ENCODE results near the gene ANKRD53.

Gene ANKRD53

GRCh38 chr2:71003396-71003795, 25.0 kb downstream of the ANKRD53 start:
- in situ Hi-C loops (cut with HindIII; ENCODE audit: low sequenced_read_pairs): no loop called here
- no peak for DNase-seq (ENCODE audit: low read depth)
- TF ChIP-seq CTCF (IDR thresholded peaks at IDR 0.05; ENCODE audit: low read depth, low read length, missing control alignments): no peak
- no peak overlapping the region for H3K4me3 ChIP-seq (ENCODE audit: low read depth, low read length)

GRCh38 chr2:71003966-71004755, 25.7 kb downstream of the ANKRD53 start:
- in situ Hi-C loops (cut with HindIII; ENCODE audit: low sequenced_read_pairs): no loop called here
- TF ChIP-seq CTCF (IDR thresholded peaks at IDR 0.05; ENCODE audit: low read depth, low read length, missing control alignments): no peak
- no peak for DNase-seq (ENCODE audit: low read depth)
- no peak overlapping the region for H3K4me3 ChIP-seq (ENCODE audit: low read depth, low read length)

GRCh38 chr2:71004857-71005256, 26.4 kb downstream of the ANKRD53 start:
- TF ChIP-seq CTCF (IDR thresholded peaks at IDR 0.05; ENCODE audit: low read depth, low read length, missing control alignments): no peak
- in situ Hi-C loops (cut with HindIII; ENCODE audit: low sequenced_read_pairs): no loop called here
- no peak for DNase-seq (ENCODE audit: low read depth)
- no peak overlapping the region for H3K4me3 ChIP-seq (ENCODE audit: low read depth, low read length)

GRCh38 chr2:71005271-71006202, 27.1 kb downstream of the ANKRD53 start:
- no peak overlapping the region for H3K4me3 ChIP-seq (ENCODE audit: low read depth, low read length)
- no peak for TF ChIP-seq CTCF (IDR thresholded peaks at IDR 0.05; ENCODE audit: low read depth, low read length, missing control alignments)
- in situ Hi-C loops (cut with HindIII; ENCODE audit: low sequenced_read_pairs): no loop called here
- no peak for DNase-seq (ENCODE audit: low read depth)

- TF ChIP-seq CTCF (IDR thresholded peaks at IDR 0.05; ENCODE audit: low read depth, low read length, missing control alignments): no peak
- DNase-seq (ENCODE audit: low read depth): no peak
- no peak overlapping the region for H3K4me3 ChIP-seq (ENCODE audit: low read depth, low read length)
- in situ Hi-C loops (cut with HindIII; ENCODE audit: low sequenced_read_pairs): no loop called here
Observed at GRCh38 chr2:71006323-71006722, 27.9 kb downstream of the ANKRD53 start.

GRCh38 chr2:71006955-71007799, 28.7 kb downstream of the ANKRD53 start:
- DNase-seq (ENCODE audit: low read depth): no peak
- no peak overlapping the region for H3K4me3 ChIP-seq (ENCODE audit: low read depth, low read length)
- TF ChIP-seq CTCF (IDR thresholded peaks at IDR 0.05; ENCODE audit: low read depth, low read length, missing control alignments): no peak
- in situ Hi-C loops (cut with HindIII; ENCODE audit: low sequenced_read_pairs): no loop called here

Data from astrocyte of the cerebellum (primary cell).